SK-N-SH (cell line): Measurements from ENCODE around the gene TOMM22. TPM values are rescaled to one million over a fixed set of nuclear protein-coding genes. Genes with fewer than 3 reads are reported as not detected.

Experiments used
- CTCF ChIA-PET: fragments of 300-600, 350-600 bp; formaldehyde crosslinking; extraction: SDS; loops from one replicate; lab custom pipeline; 2021; lab: Yijun Ruan, JAX
- POLR2A ChIA-PET: fragments of 350-600 bp; sonication (Branson Sonifier 250); formaldehyde crosslinking; extraction: SDS; loops from one replicate; lab custom pipeline; 2020; ENCODE audit warnings: antibody characterized with exemption, inconsistent platforms; lab: Yijun Ruan, JAX
- DNase-seq: peaks from one replicate; pipeline ENCODE4 v3.0.0; 2012
- H2AFZ ChIP-seq: fragments of 200-600 bp; sonication (generic); 2 replicates; pipeline ENCODE4 v1.8.1; 2016; ENCODE audit warnings: antibody characterized with exemption, mild to moderate bottlenecking, low read depth
- H3F3A ChIP-seq: fragments of 200-600 bp; sonication (generic); replicated peaks from 2 replicates; pipeline ENCODE3; 2016; ENCODE audit warnings: antibody characterized with exemption, mild to moderate bottlenecking; ENCODE audit not compliant: insufficient read depth
- H3K27ac ChIP-seq, 2 experiments: fragments of 200-500 bp in 1 of 2; fragments of 200-600 bp in 1 of 2; sonication (Bioruptor generic) in 1 of 2; sonication (generic), shearing (Covaris generic) in 1 of 2; 2 replicates each; pipeline versions ENCODE4 v1.5.1 to v1.6.1; 2014 to 2016; ENCODE audit warnings: low read depth in 2 of 2, inconsistent platforms in 1 of 2, low read length in 1 of 2, mild to moderate bottlenecking in 1 of 2, mixed read lengths in 1 of 2
- H3K27me3 ChIP-seq: fragments of 200-600 bp; sonication (generic), shearing (Covaris generic); 2 replicates; pipeline ENCODE4 v1.6.1; 2016; ENCODE audit warnings: mixed run types; ENCODE audit not compliant: insufficient read depth
- H3K36me3 ChIP-seq, 2 experiments: fragments of 200-500 bp in 1 of 2; fragments of 200-600 bp in 1 of 2; sonication (Bioruptor generic) in 1 of 2; sonication (generic) in 1 of 2; replicated peaks in 1 of 2; 2 replicates each; pipeline versions ENCODE3 to v1.5.1; 2014 to 2016; ENCODE audit warnings: low read length in 1 of 2, mild to moderate bottlenecking in 1 of 2; ENCODE audit not compliant: insufficient read depth in 2 of 2, control insufficient read depth in 1 of 2
- H3K4me1 ChIP-seq, 2 experiments: fragments of 200-500 bp in 1 of 2; fragments of 200-600 bp in 1 of 2; sonication (Bioruptor generic) in 1 of 2; sonication (generic), shearing (Covaris generic) in 1 of 2; 2 replicates each; pipeline versions ENCODE4 v1.5.1 to v1.6.1; 2014 to 2016; ENCODE audit warnings: low read depth in 1 of 2, low read length in 1 of 2, mixed run types in 1 of 2; ENCODE audit not compliant: insufficient read depth in 2 of 2, control insufficient read depth in 1 of 2
- H3K4me2 ChIP-seq: fragments of 200-600 bp; sonication (generic), shearing (Covaris generic); 2 replicates; pipeline ENCODE4 v1.6.1; 2017; ENCODE audit warnings: mixed run types
- H3K4me3 ChIP-seq, 2 experiments: fragments of 200-500 bp in 1 of 2; fragments of 200-600 bp in 1 of 2; sonication (Bioruptor generic) in 1 of 2; sonication (generic), shearing (Covaris generic) in 1 of 2; 2 replicates each; pipeline versions ENCODE4 v1.5.1 to v1.8.1; 2014 to 2016; ENCODE audit warnings: low read depth in 2 of 2, inconsistent platforms in 1 of 2, low read length in 1 of 2, mild to moderate bottlenecking in 1 of 2, mixed read lengths in 1 of 2, moderate library complexity in 1 of 2
- H3K79me2 ChIP-seq: fragments of 200-600 bp; sonication (generic); 2 replicates; pipeline ENCODE4 v1.8.1; 2017; ENCODE audit warnings: mild to moderate bottlenecking; ENCODE audit not compliant: insufficient read depth
- H3K9ac ChIP-seq: fragments of 200-600 bp; sonication (generic); 2 replicates; pipeline ENCODE4 v1.6.1; 2017; ENCODE audit warnings: mixed run types
- H3K9me2 ChIP-seq: fragments of 200-600 bp; sonication (generic); 2 replicates; pipeline ENCODE4 v1.6.1; 2017; ENCODE audit warnings: mixed run types
- H3K9me3 ChIP-seq: fragments of 200-600 bp; sonication (generic); 2 replicates; pipeline ENCODE4 v1.6.1; 2017; ENCODE audit warnings: mixed run types, mild to moderate bottlenecking, moderate library complexity
- H4K20me1 ChIP-seq: fragments of 200-600 bp; sonication (generic); 2 replicates; pipeline ENCODE4 v1.6.1; 2017; ENCODE audit warnings: mild to moderate bottlenecking, mixed run types; ENCODE audit not compliant: insufficient read depth
- CTCF ChIP-seq: fragments of 200-600 bp; sonication (generic); IDR thresholded peaks from 2 replicates; pipeline ENCODE4 v1.6.1; 2017; ENCODE audit warnings: antibody characterized with exemption, mild to moderate bottlenecking, moderate library complexity
- ELF1 ChIP-seq: IDR thresholded peaks from 2 replicates; pipeline ENCODE4 v1.4.0; 2012
- EZH2phosphoT487 ChIP-seq: fragments of 200-600 bp; sonication (generic); IDR thresholded peaks from 2 replicates; pipeline ENCODE4 v1.6.1; 2017; ENCODE audit warnings: low read depth, mixed run types, mild to moderate bottlenecking, antibody characterized with exemption, moderate library complexity, borderline replicate concordance
- FOXJ3 ChIP-seq: sonication (generic); formaldehyde crosslinking; IDR thresholded peaks from 2 replicates; pipeline ENCODE4 v1.5.1; 2020; ENCODE audit warnings: mild to moderate bottlenecking, missing genetic modification reagents
- FOXM1 ChIP-seq: IDR thresholded peaks from 2 replicates; pipeline ENCODE4 v1.4.0; 2012; ENCODE audit warnings: low read depth, mild to moderate bottlenecking
- GABPA ChIP-seq: IDR thresholded peaks from 2 replicates; pipeline ENCODE4 v1.4.0; 2012; ENCODE audit warnings: low read depth, mild to moderate bottlenecking
- JUND ChIP-seq: IDR thresholded peaks from 2 replicates; pipeline ENCODE4 v1.4.0; 2012
- MAX ChIP-seq: IDR thresholded peaks from 2 replicates; pipeline ENCODE4 v1.4.0; 2012; ENCODE audit warnings: low read depth
- MEF2A ChIP-seq: IDR thresholded peaks from 2 replicates; pipeline ENCODE4 v1.4.0; 2012; ENCODE audit warnings: low read depth, borderline replicate concordance
- NFIC ChIP-seq: IDR thresholded peaks from 2 replicates; pipeline ENCODE4 v1.4.0; 2012; ENCODE audit warnings: borderline replicate concordance
- RAD21 ChIP-seq: IDR thresholded peaks from 2 replicates; pipeline ENCODE4 v1.6.1; 2012; ENCODE audit warnings: mild to moderate bottlenecking, low read length
- RCOR1 ChIP-seq: fragments of 150-350 bp; IDR thresholded peaks from 2 replicates; pipeline ENCODE4 v1.6.1; 2017; ENCODE audit warnings: antibody characterized with exemption, low read length
- REST ChIP-seq: IDR thresholded peaks from 2 replicates; pipeline ENCODE4 v1.6.1; 2012; ENCODE audit warnings: mild to moderate bottlenecking, low read depth, low read length, moderate library complexity
- RFX5 ChIP-seq: IDR thresholded peaks from 2 replicates; pipeline ENCODE4 v1.6.1; 2012; ENCODE audit warnings: mild to moderate bottlenecking, improper control_type of control experiment, low read length
- SIN3A ChIP-seq: IDR thresholded peaks from 2 replicates; pipeline ENCODE4 v1.6.1; 2012; ENCODE audit warnings: low read depth, mild to moderate bottlenecking, low read length, moderate library complexity, borderline replicate concordance
- SMC3 ChIP-seq: IDR thresholded peaks from 2 replicates; pipeline ENCODE4 v1.6.1; 2012; ENCODE audit warnings: low read depth, low read length, improper control_type of control experiment
- TAF1 ChIP-seq: IDR thresholded peaks from 2 replicates; pipeline ENCODE4 v1.6.1; 2012; ENCODE audit warnings: low read depth, mild to moderate bottlenecking, low read length, moderate library complexity, borderline replicate concordance
- TCF12 ChIP-seq: IDR thresholded peaks from 2 replicates; pipeline ENCODE4 v1.4.0; 2012
- TEAD4 ChIP-seq: IDR thresholded peaks from 2 replicates; pipeline ENCODE4 v1.4.0; 2012; ENCODE audit warnings: mild to moderate bottlenecking, borderline replicate concordance; ENCODE audit not compliant: insufficient read depth
- USF1 ChIP-seq: IDR thresholded peaks from 2 replicates; pipeline ENCODE4 v1.4.0; 2012; ENCODE audit warnings: low read depth, borderline replicate concordance
- USF2 ChIP-seq: fragments of 150-350 bp; IDR thresholded peaks from 2 replicates; pipeline ENCODE4 v1.6.1; 2017; ENCODE audit warnings: antibody characterized with exemption, low read length, low read depth, borderline replicate concordance
- WGBS: methylation state at CpG from one replicate; pipeline ENCODE4 v1.1.6; 2017; ENCODE audit warnings: low lambda C conversion rate; 5-methylcytosine and 5-hydroxymethylcytosine counted together
- polyA plus RNA-seq, 3 experiments: library from polyadenylated mRNA; depleted of rRNA; stranded (reverse); fragments of >200 nt; gene quantifications; 2 replicates each; pipeline ENCODE4 v1.2.3, GENCODE V29; 2012

The TOMM22 gene
- polyA plus RNA-seq, 1 of the 3 experiments (the other 2 are of a cell fraction): 33.1 TPM

- Histone ChIP-seq H3F3A (peaks cover 6% of the 10 kb centered on the region), H3K4me2 (no peak overlapping the region), H3K4me1 (no peaks in the 10 kb centered on the region), H3K79me2 (peaks cover 2% of the 10 kb centered on the region; the same call in 1 of the 2 replicates), H2AFZ (no peak overlapping the region), H4K20me1 (no peaks in the 10 kb centered on the region), H3K9ac (no peak overlapping the region), H3K9me3 (no peaks in the 10 kb centered on the region), H3K4me3 (no peak overlapping the region), H3K9me2 (no peaks in the 10 kb centered on the region), H3K27me3 (no peaks in the 10 kb centered on the region), H3K27ac (no peak overlapping the region), H3K36me3 (peaks cover 0 to 15% of the 10 kb centered on the region in 2 experiments)
- no peak for TF ChIP-seq TCF12
- no peak for TF ChIP-seq RCOR1
- TF ChIP-seq GABPA: no peak
- no peak for TF ChIP-seq ELF1
- no peak for TF ChIP-seq SMC3
- TF ChIP-seq MAX: no peak
- TF ChIP-seq USF1: no peak
- TF ChIP-seq TAF1: no peak
- no peak for TF ChIP-seq MEF2A
- TF ChIP-seq REST: no peak
- TF ChIP-seq FOXJ3 (CRISPR knock-in tag): no peak
- TF ChIP-seq TEAD4: no peak
- no peak for TF ChIP-seq EZH2phosphoT487
- CTCF ChIA-PET: interaction anchor here (4.7 kb wide), 1 partner anchor 12 kb away, joined by 15 read pairs; no protein-coding TSS in a partner anchor
- DNase-seq: no peak
- 95% methylated on average over 3 of the region's 3 CpGs for WGBS
- POLR2A ChIA-PET: no interaction called here
These were observed 38.6 kb downstream of the TOMM22 start for GRCh38 chr22:38720350-38720749.

- Histone ChIP-seq H3K27me3 (no peaks in the 10 kb centered on the region), H3K27ac (no peak overlapping the region), H3K9me2 (no peaks in the 10 kb centered on the region), H3K4me1 (no peaks in the 10 kb centered on the region), H3K79me2 (no peaks in the 10 kb centered on the region), H3F3A (peaks cover 6% of the 10 kb centered on the region), H3K36me3 (peaks cover 0 to 15% of the 10 kb centered on the region in 2 experiments), H3K4me2 (no peak overlapping the region), H3K9me3 (no peaks in the 10 kb centered on the region), H4K20me1 (no peaks in the 10 kb centered on the region), H3K4me3 (no peak overlapping the region), H3K9ac (no peak overlapping the region), H2AFZ (no peak overlapping the region)
- ChIA-PET POLR2A (no interaction called here), CTCF (interaction anchor here (4.7 kb wide), 1 partner anchor 11 kb away, joined by 15 read pairs; no protein-coding TSS in a partner anchor)
- 92% methylated on average over 7 of the region's 7 CpGs for WGBS
- DNase-seq: no peak
- TF ChIP-seq RFX5 (no peak), TAF1 (no peak), GABPA (no peak), MAX (no peak), RAD21 (no peak), FOXM1 (no peak), SIN3A (no peak), EZH2phosphoT487 (no peak), TEAD4 (no peak), NFIC (no peak), ELF1 (no peak), JUND (no peak), CTCF (no peak), USF2 (no peak), SMC3 (no peak)
These were observed 39.8 kb downstream of the TOMM22 start for GRCh38 chr22:38721551-38721950.
